Measurements from ENCODE around the gene CDK17.

GRCh38 chr12:96447256-96447655 is 47.0 kb upstream of the CDK17 start:
- TF ChIP-seq, protein P1, sequence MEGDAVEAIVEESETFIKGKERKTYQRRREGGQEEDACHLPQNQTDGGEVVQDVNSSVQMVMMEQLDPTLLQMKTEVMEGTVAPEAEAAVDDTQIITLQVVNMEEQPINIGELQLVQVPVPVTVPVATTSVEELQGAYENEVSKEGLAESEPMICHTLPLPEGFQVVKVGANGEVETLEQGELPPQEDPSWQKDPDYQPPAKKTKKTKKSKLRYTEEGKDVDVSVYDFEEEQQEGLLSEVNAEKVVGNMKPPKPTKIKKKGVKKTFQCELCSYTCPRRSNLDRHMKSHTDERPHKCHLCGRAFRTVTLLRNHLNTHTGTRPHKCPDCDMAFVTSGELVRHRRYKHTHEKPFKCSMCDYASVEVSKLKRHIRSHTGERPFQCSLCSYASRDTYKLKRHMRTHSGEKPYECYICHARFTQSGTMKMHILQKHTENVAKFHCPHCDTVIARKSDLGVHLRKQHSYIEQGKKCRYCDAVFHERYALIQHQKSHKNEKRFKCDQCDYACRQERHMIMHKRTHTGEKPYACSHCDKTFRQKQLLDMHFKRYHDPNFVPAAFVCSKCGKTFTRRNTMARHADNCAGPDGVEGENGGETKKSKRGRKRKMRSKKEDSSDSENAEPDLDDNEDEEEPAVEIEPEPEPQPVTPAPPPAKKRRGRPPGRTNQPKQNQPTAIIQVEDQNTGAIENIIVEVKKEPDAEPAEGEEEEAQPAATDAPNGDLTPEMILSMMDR (IDR thresholded peaks at IDR 0.05) = no peak
- no peak for TF ChIP-seq EZH2 (IDR thresholded peaks at IDR 0.05; ENCODE audit: borderline replicate concordance, insufficient read depth, low read depth, low read length, poor library complexity, severe bottlenecking)

Data from B cell (primary cell).